ENCODE data around the gene TAF11L2. TPM values are rescaled to one million over a fixed set of nuclear protein-coding genes. Genes with fewer than 3 reads are reported as not detected.
"Not testable (repeated sequence)": the region's sequence is repeated elsewhere in the genome, so short reads cannot be mapped to it uniquely, and the experiment has no call there.

The TAF11L2 gene
- total RNA-seq, 1 donor from 2014 or later: not detected

DNA sequence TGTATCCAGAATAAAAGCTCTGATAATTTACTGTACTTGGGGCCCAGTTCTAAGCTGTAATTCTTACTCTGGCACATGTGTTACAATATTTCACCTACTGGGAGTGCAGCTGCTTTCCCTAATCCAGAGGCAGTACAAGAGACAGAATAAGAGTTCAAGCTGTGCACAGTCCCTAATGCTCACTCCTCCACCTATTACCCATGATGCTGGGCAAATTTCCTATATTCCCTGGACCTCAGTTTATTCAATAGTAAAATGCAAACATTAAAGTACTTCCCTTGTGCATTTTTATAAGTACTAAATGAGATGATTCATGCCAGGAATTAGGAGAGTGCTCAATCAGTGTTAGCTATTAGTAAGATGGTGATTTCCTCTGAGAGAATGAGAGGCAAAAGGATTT lies 28.0 kb upstream of the TAF11L2 start:
- no peaks in the 10 kb centered on the region for H3K27me3 ChIP-seq
- DNase-seq (ENCODE audit: extremely low spot score in 2 of 2): no peak
- H3K27ac ChIP-seq: no peak overlapping the region
- no peaks in the 10 kb centered on the region for H3K9me3 ChIP-seq
- H3K36me3 ChIP-seq: no peaks in the 10 kb centered on the region
- intact Hi-C loops (cut with DNase I): no loop called here
- H3K4me1 ChIP-seq: no peaks in the 10 kb centered on the region
- TF ChIP-seq POLR2A (IDR thresholded peaks at IDR 0.05) (no peak), POLR2AphosphoS5 (IDR thresholded peaks at IDR 0.05; ENCODE audit: insufficient read depth in 1 of 2, low read depth in 1 of 2) (no peak)
- TF ChIP-seq, protein P1, sequence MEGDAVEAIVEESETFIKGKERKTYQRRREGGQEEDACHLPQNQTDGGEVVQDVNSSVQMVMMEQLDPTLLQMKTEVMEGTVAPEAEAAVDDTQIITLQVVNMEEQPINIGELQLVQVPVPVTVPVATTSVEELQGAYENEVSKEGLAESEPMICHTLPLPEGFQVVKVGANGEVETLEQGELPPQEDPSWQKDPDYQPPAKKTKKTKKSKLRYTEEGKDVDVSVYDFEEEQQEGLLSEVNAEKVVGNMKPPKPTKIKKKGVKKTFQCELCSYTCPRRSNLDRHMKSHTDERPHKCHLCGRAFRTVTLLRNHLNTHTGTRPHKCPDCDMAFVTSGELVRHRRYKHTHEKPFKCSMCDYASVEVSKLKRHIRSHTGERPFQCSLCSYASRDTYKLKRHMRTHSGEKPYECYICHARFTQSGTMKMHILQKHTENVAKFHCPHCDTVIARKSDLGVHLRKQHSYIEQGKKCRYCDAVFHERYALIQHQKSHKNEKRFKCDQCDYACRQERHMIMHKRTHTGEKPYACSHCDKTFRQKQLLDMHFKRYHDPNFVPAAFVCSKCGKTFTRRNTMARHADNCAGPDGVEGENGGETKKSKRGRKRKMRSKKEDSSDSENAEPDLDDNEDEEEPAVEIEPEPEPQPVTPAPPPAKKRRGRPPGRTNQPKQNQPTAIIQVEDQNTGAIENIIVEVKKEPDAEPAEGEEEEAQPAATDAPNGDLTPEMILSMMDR (IDR thresholded peaks at IDR 0.05): no peak
- no peak overlapping the region for H3K4me3 ChIP-seq

DNA sequence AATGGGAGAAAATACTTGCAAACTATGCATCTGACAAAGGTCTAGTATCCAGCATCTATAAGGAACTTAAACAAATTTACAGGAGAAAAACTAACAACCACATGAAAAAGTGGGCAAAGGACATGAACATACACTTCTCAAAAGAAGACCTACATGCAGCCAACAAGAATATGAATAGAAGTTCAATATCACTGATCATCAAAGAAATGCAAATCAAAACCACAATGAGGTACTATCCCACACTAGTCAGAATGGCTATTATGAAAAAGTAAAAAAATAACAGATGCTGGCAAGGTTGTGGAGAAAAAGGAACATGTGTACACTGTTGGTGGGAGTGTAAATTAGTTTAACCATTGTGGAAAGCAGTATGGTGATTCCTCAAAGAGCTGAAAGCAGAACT lies 23.0 kb upstream of the TAF11L2 start:
- H3K27ac ChIP-seq; H3K4me1 ChIP-seq; H3K9me3 ChIP-seq; H3K36me3 ChIP-seq; intact Hi-C loops (cut with DNase I); H3K4me3 ChIP-seq; H3K27me3 ChIP-seq; DNase-seq (ENCODE audit: extremely low spot score in 2 of 2): not testable (repeated sequence)

- H3K4me3 ChIP-seq: no peak overlapping the region
- no peak overlapping the region for H3K27ac ChIP-seq
- H3K36me3 ChIP-seq: no peaks in the 10 kb centered on the region
- no peaks in the 10 kb centered on the region for H3K27me3 ChIP-seq
- no peaks in the 10 kb centered on the region for H3K9me3 ChIP-seq
- DNase-seq (ENCODE audit: extremely low spot score in 2 of 2): no peak
- H3K4me1 ChIP-seq: no peaks in the 10 kb centered on the region
- intact Hi-C loops (cut with DNase I): no loop called here
- no peak for TF ChIP-seq POLR2A (IDR thresholded peaks at IDR 0.05)
- no peak for TF ChIP-seq POLR2AphosphoS5 (IDR thresholded peaks at IDR 0.05; ENCODE audit: insufficient read depth in 1 of 2, low read depth in 1 of 2)
These were observed 21.0 kb upstream of the TAF11L2 start for GRCh38 chr5:17477043-17477442.

GRCh38 chr5:17477573-17478265 lies 20.3 kb upstream of the TAF11L2 start:
- no peaks in the 10 kb centered on the region for H3K36me3 ChIP-seq
- H3K9me3 ChIP-seq: no peaks in the 10 kb centered on the region
- H3K27me3 ChIP-seq: no peaks in the 10 kb centered on the region
- intact Hi-C loops (cut with DNase I): no loop called here
- no peak overlapping the region for H3K27ac ChIP-seq
- TF ChIP-seq, protein P1 (IDR thresholded peaks at IDR 0.05): no peak
- TF ChIP-seq POLR2A (IDR thresholded peaks at IDR 0.05) (no peak), POLR2AphosphoS5 (IDR thresholded peaks at IDR 0.05; ENCODE audit: insufficient read depth in 1 of 2, low read depth in 1 of 2) (no peak)
- no peak for DNase-seq (ENCODE audit: extremely low spot score in 2 of 2)
- H3K4me3 ChIP-seq: no peak overlapping the region
- H3K4me1 ChIP-seq: no peaks in the 10 kb centered on the region

- Histone ChIP-seq H3K27ac (no peak overlapping the region), H3K4me1 (no peaks in the 10 kb centered on the region), H3K9me3 (no peaks in the 10 kb centered on the region), H3K36me3 (no peaks in the 10 kb centered on the region), H3K27me3 (no peaks in the 10 kb centered on the region), H3K4me3 (no peak overlapping the region)
- intact Hi-C loops (cut with DNase I): no loop called here
- TF ChIP-seq, protein P1 (IDR thresholded peaks at IDR 0.05): no peak
- TF ChIP-seq POLR2A (IDR thresholded peaks at IDR 0.05): no peak
- no peak for TF ChIP-seq POLR2AphosphoS5 (IDR thresholded peaks at IDR 0.05; ENCODE audit: insufficient read depth in 1 of 2, low read depth in 1 of 2)
- DNase-seq (ENCODE audit: extremely low spot score in 2 of 2): no peak
These were observed 16.7 kb upstream of the TAF11L2 start for GRCh38 chr5:17481378-17481777.

GRCh38 chr5:17482790-17483189 lies 15.2 kb upstream of the TAF11L2 start:
- TF ChIP-seq POLR2AphosphoS5 (IDR thresholded peaks at IDR 0.05; ENCODE audit: insufficient read depth in 1 of 2, low read depth in 1 of 2): no peak
- no peak for TF ChIP-seq POLR2A (IDR thresholded peaks at IDR 0.05)
- TF ChIP-seq, protein P1 (IDR thresholded peaks at IDR 0.05): no peak

DNA sequence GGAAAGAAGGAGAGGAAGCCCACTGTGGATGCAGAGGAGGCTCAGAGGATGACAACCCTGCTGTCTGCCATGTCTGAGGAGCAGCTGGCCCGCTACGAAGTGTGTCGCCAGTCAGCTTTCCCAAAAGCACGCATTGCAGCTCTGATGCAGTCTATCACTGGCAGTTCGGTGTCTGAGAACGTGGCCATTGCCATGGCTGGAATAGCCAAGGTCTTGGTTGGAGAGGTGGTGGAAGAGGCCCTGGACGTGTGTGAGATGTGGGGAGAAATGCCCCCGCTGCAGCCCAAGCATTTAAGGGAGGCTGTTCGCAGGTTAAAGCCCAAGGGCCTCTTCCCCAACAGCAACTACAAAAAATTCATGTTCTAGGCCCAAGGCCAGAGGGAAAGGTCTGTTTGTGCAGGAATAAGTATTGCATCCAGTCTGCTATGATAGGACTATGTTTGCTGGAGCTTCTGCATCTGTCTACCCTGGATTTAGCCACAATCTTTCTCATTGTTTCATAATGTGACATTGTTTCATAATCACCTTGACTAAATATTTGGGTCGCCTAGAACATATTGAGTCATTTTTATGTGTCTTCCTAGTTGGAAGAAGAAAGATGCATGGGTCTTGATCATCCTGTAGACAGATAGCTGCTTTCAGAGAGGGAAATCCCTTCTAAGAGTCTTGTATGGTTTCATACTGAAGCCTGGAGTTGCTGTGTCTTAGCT lies 11.4 kb upstream of the TAF11L2 start:
- DNase-seq (ENCODE audit: extremely low spot score in 2 of 2); H3K9me3 ChIP-seq; intact Hi-C loops (cut with DNase I); H3K27ac ChIP-seq; H3K4me3 ChIP-seq; H3K4me1 ChIP-seq; H3K36me3 ChIP-seq; H3K27me3 ChIP-seq: not testable (repeated sequence)

More at GRCh38 chr5:17482790-17483189, 15.2 kb upstream of the TAF11L2 start:
- Histone ChIP-seq H3K27me3 (no peaks in the 10 kb centered on the region), H3K4me3 (no peak overlapping the region), H3K27ac (no peak overlapping the region), H3K36me3 (no peaks in the 10 kb centered on the region), H3K4me1 (no peaks in the 10 kb centered on the region), H3K9me3 (no peaks in the 10 kb centered on the region)
- no peak for DNase-seq (ENCODE audit: extremely low spot score in 2 of 2)
- intact Hi-C loops (cut with DNase I): no loop called here
